DOHH2 (cell line): Measurements from ENCODE around the gene PCDHB13.
"Not testable (repeated sequence)": the region's sequence is repeated elsewhere in the genome, so short reads cannot be mapped to it uniquely, and the experiment has no call there.

Experiments used
- EZH2phosphoT487 ChIP-seq: fragments of 200-600 bp; sonication (generic); IDR thresholded peaks from 2 replicates; pipeline ENCODE4 v1.6.1; 2017; ENCODE audit warnings: borderline replicate concordance, mild to moderate bottlenecking, antibody characterized with exemption, low read length, moderate library complexity, mixed read lengths
- TF ChIP-seq, protein P1 (sequence below): fragments of 200-600 bp; sonication (generic); IDR thresholded peaks from one replicate; pipeline ENCODE4 v1.5.1; 2014; ENCODE audit warnings: antibody characterized with exemption, mild to moderate bottlenecking, low read depth, low read length; ENCODE audit not compliant: poor library complexity, severe bottlenecking

DNA sequence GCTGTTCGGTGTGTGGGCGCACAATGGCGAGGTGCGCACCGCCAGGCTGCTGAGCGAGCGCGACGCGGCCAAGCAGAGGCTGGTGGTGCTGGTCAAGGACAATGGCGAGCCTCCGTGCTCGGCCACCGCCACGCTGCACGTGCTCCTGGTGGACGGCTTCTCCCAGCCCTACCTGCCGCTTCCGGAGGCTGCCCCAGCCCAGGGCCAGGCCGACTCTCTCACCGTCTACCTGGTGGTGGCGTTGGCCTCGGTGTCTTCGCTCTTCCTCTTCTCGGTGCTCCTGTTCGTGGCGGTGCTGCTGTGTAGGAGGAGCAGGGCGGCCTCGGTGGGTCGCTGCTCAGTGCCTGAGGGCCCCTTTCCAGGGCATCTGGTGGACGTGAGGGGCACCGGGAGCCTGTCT lies 33.8 kb upstream of the PCDHB13 start:
- TF ChIP-seq, protein P1, sequence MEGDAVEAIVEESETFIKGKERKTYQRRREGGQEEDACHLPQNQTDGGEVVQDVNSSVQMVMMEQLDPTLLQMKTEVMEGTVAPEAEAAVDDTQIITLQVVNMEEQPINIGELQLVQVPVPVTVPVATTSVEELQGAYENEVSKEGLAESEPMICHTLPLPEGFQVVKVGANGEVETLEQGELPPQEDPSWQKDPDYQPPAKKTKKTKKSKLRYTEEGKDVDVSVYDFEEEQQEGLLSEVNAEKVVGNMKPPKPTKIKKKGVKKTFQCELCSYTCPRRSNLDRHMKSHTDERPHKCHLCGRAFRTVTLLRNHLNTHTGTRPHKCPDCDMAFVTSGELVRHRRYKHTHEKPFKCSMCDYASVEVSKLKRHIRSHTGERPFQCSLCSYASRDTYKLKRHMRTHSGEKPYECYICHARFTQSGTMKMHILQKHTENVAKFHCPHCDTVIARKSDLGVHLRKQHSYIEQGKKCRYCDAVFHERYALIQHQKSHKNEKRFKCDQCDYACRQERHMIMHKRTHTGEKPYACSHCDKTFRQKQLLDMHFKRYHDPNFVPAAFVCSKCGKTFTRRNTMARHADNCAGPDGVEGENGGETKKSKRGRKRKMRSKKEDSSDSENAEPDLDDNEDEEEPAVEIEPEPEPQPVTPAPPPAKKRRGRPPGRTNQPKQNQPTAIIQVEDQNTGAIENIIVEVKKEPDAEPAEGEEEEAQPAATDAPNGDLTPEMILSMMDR = not testable (repeated sequence)
- TF ChIP-seq EZH2phosphoT487 = not testable (repeated sequence)
